Endothelial cell of umbilical vein (primary cell): ENCODE measurements around the gene CD200. TPM values are rescaled to one million over a fixed set of nuclear protein-coding genes. Genes with fewer than 3 reads are reported as not detected.

Experiments used
- BruUV-seq: library from RNA; stranded (reverse); fragments of 400-500 nt; replicated peaks from 2 replicates; lab custom pipeline; 2021; lab: Mats Ljungman, UMichigan
- CTCF ChIA-PET: fragments of 300-600, 350-600 bp; sonication (Branson Sonifier 250); formaldehyde crosslinking; loops from one replicate; lab custom pipeline; 2021; ENCODE audit warnings: antibody characterized with exemption, inconsistent platforms; lab: Charles Lee
- POLR2A ChIA-PET: fragments of 300-600, 350-600 bp; sonication (Branson Sonifier 250); formaldehyde crosslinking; loops from one replicate; lab custom pipeline; 2021; ENCODE audit warnings: antibody characterized with exemption, inconsistent platforms; lab: Charles Lee
- DNase-seq: peaks from one replicate; pipeline ENCODE4 v3.0.0-alpha.2; 2011; ENCODE audit warnings: low read depth, low spot score
- FAIRE-seq: peaks from 2 replicates; lab custom pipeline; 2011; peaks lifted over from hg19 to GRCh38; lab: Jason Lieb, UNC
- H2AFZ ChIP-seq: 2 replicates; pipeline ENCODE4 v1.6.0; 2012; ENCODE audit warnings: low read depth, low read length, control low read depth, inconsistent platforms
- H3K27ac ChIP-seq: 2 replicates; pipeline ENCODE4 v1.5.1; 2011; ENCODE audit warnings: low read depth, mild to moderate bottlenecking, control low read depth, low read length, moderate library complexity; ENCODE audit not compliant: insufficient read depth
- H3K27me3 ChIP-seq, 2 experiments: 2 replicates each; pipeline versions ENCODE4 v1.6.0 to v1.6.1; 2011; ENCODE audit warnings: low read length in 2 of 2, mixed read lengths in 1 of 2; ENCODE audit not compliant: control insufficient read depth in 2 of 2, insufficient read depth in 2 of 2
- H3K36me3 ChIP-seq, 2 experiments: 2 replicates in 1 of 2; 3 replicates in 1 of 2; pipeline ENCODE4 v1.5.1; 2011; ENCODE audit warnings: low read length in 2 of 2, mild to moderate bottlenecking in 1 of 2, moderate library complexity in 1 of 2; ENCODE audit not compliant: control insufficient read depth in 2 of 2, insufficient read depth in 2 of 2; ENCODE audit errors: extremely low read depth in 1 of 2
- H3K4me1 ChIP-seq: 3 replicates; pipeline ENCODE4 v1.5.1; 2011; ENCODE audit warnings: mild to moderate bottlenecking, low read length; ENCODE audit not compliant: control insufficient read depth, insufficient read depth; ENCODE audit errors: extremely low read depth
- H3K4me2 ChIP-seq: 2 replicates; pipeline ENCODE4 v1.6.1; 2011; ENCODE audit warnings: low read length, control low read depth, mixed read lengths; ENCODE audit not compliant: insufficient read depth
- H3K4me3 ChIP-seq, 3 experiments: fragments of 200-600 bp in 1 of 3; sonication (generic), shearing (Covaris generic) in 1 of 3; replicated peaks in 1 of 3; 2 replicates each; pipeline ENCODE4 v1.5.1; 2011 to 2016; ENCODE audit warnings: control low read depth in 3 of 3, low read length in 3 of 3, mild to moderate bottlenecking in 2 of 3, inconsistent platforms in 1 of 3, low read depth in 1 of 3, moderate library complexity in 1 of 3; ENCODE audit not compliant: insufficient read depth in 1 of 3
- H3K79me2 ChIP-seq: 2 replicates; pipeline ENCODE4 v1.6.0; 2012; ENCODE audit warnings: low read length, inconsistent platforms; ENCODE audit not compliant: control insufficient read depth, insufficient read depth
- H3K9ac ChIP-seq: replicated peaks from 2 replicates; pipeline ENCODE3; 2011; ENCODE audit warnings: low read length, control low read depth; ENCODE audit not compliant: insufficient read depth; ENCODE audit errors: extremely low read depth
- H3K9me1 ChIP-seq: replicated peaks from 3 replicates; pipeline ENCODE4 v1.6.0; 2011; ENCODE audit warnings: mild to moderate bottlenecking, low read length; ENCODE audit not compliant: control insufficient read depth, insufficient read depth; ENCODE audit errors: extremely low read depth
- H3K9me3 ChIP-seq: replicated peaks from 2 replicates; pipeline ENCODE4 v1.5.1; 2012; ENCODE audit warnings: low read length, inconsistent platforms; ENCODE audit not compliant: control insufficient read depth, insufficient read depth
- H4K20me1 ChIP-seq: replicated peaks from 2 replicates; pipeline ENCODE3; 2011; ENCODE audit warnings: mild to moderate bottlenecking, low read length; ENCODE audit not compliant: control insufficient read depth, insufficient read depth; ENCODE audit errors: extremely low read depth
- EZH2 ChIP-seq: IDR thresholded peaks from 2 replicates; pipeline ENCODE4 v1.6.1; 2012; ENCODE audit warnings: borderline replicate concordance, low read depth, mild to moderate bottlenecking, moderate library complexity, low read length, inconsistent platforms; ENCODE audit not compliant: severe bottlenecking
- FOS ChIP-seq: IDR thresholded peaks from 2 replicates; pipeline ENCODE4 v1.6.1; 2011; ENCODE audit warnings: mild to moderate bottlenecking, low read length, moderate library complexity, borderline replicate concordance; ENCODE audit not compliant: insufficient read depth
- GATA2 ChIP-seq: IDR thresholded peaks from 2 replicates; pipeline ENCODE4 v1.7.0; 2011; ENCODE audit warnings: low read depth, mild to moderate bottlenecking, moderate library complexity, mixed read lengths, low read length; ENCODE audit not compliant: insufficient read length, insufficient read depth
- JUN ChIP-seq: IDR thresholded peaks from 2 replicates; pipeline ENCODE4 v1.6.1; 2011; ENCODE audit warnings: borderline replicate concordance, low read depth; ENCODE audit not compliant: insufficient read length, insufficient read depth
- MYC ChIP-seq: IDR thresholded peaks from one replicate; pipeline ENCODE4 v1.6.1; 2011; ENCODE audit warnings: mild to moderate bottlenecking, low read depth, low read length
- POLR2A ChIP-seq: IDR thresholded peaks from 2 replicates; pipeline ENCODE4 v1.6.1; 2012; ENCODE audit warnings: low read depth, mild to moderate bottlenecking, control low read depth, low read length
- POLR2AphosphoS5 ChIP-seq: IDR thresholded peaks from 2 replicates; pipeline ENCODE4 v1.6.1; 2012; ENCODE audit warnings: low read depth, mild to moderate bottlenecking, control low read depth, low read length, moderate library complexity; ENCODE audit not compliant: insufficient read depth
- dilution Hi-C: fragments of 300-500 bp; cut with MboI; formaldehyde crosslinking; loops from one replicate; pipeline ENCODE4 v1.15.0; 2019; ENCODE audit warnings: low sequenced_read_pairs; ENCODE audit not compliant: extremely low pct_ligation_motif_present
- intact Hi-C: fragments of 100-400 bp; cut with micrococcal nuclease; formaldehyde crosslinking; loops from one replicate; pipeline ENCODE4 v1.10.0; 2022
- polyA plus RNA-seq, 4 experiments: library from polyadenylated mRNA; depleted of rRNA in 3 of 4; stranded (reverse) in 3 of 4; unstranded in 1 of 4; fragments of >200 nt; gene quantifications; 2 replicates each; pipeline versions ENCODE4 v1.2.1 to v1.2.3, GENCODE V29; 2011 to 2012; ENCODE audit warnings: missing spikeins in 1 of 4
- total RNA-seq: library from RNA; stranded (reverse); gene quantifications from 2 replicates; pipeline ENCODE4 v1.2.3, GENCODE V29; 2021
- TF ChIP-seq, protein P1 (sequence below): IDR thresholded peaks from 2 replicates; pipeline ENCODE4 v1.6.1; 2011; ENCODE audit not compliant: insufficient read depth, insufficient read length
- TF ChIP-seq, protein P2 (sequence below), 2 donors: IDR thresholded peaks; 1 replicate in 1 of 2; 2 replicates in 1 of 2; pipeline ENCODE4 v1.5.1; 2011; ENCODE audit warnings: low read length in 2 of 2, mild to moderate bottlenecking in 2 of 2, moderate library complexity in 2 of 2, control low read depth in 1 of 2, inconsistent platforms in 1 of 2, low read depth in 1 of 2; ENCODE audit not compliant: insufficient read depth in 1 of 2; ENCODE audit errors: extremely low read depth in 1 of 2

CD200 gene
- total and polyA plus RNA-seq, 2 donors (not counting 3 experiments of a cell fraction or from before 2014, with no cell fraction given): 8.1 to 8.2 TPM

DNA sequence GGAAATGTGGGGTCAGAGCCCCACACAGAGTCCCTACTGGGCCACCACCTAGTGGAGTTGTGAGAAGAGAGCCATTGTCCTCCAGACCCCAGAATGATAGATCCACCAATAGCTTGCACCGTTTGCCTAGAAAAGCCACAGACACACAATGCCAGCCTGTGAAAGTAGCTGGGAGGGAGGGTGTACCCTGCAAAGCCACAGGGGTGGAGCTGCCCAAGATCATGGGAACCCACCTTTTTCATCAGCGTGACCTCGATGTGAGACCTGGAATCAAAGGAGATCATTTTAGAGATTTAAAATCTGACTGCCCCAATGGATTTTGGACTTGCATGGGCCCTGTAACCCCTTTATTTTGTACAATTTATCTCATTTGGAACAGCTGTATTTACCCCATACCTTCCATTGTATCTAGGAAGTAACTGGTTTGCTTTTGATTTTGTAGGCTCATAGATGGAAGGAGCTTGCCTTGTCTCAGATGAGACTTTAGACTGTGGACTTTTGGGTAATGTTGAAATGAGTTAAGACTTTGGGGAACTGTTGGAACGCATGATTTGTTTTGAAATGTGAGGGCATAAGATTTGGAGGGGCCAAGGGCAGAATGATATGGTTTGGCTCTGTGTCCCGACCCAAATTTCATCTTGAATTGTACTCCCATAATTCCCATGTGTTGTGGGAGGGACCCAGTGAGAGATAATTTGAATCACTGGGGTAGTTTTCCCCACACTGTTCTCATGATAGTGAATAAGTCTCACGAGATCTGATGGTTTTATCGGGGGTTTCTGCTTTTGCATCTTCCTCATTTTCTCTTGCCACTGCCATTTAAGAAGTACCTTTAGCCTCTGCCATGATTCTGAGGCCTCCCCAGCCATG lies 49.0 kb downstream of the CD200 start:
- Histone ChIP-seq H3K4me3 (no peak overlapping the region), H3K9ac (no peak overlapping the region), H3K4me2 (no peak overlapping the region), H3K9me1 (no peaks in the 10 kb centered on the region), H3K79me2 (no peaks in the 10 kb centered on the region), H3K27me3 (no peaks in the 10 kb centered on the region), H3K9me3 (no peaks in the 10 kb centered on the region), H3K36me3 (no peaks in the 10 kb centered on the region), H4K20me1 (no peaks in the 10 kb centered on the region), H3K27ac (no peak overlapping the region), H3K4me1 (peaks cover 14% of the 10 kb centered on the region), H2AFZ (no peak overlapping the region)
- BruUV-seq: no TSS peak
- FAIRE-seq (no peak), DNase-seq (no peak)
- no peak for TF ChIP-seq POLR2A
- ChIA-PET POLR2A (no interaction called here), CTCF (interaction anchor here (0.9 kb wide), 1 partner anchor 9 kb away, joined by 3 read pairs; no protein-coding TSS in a partner anchor)
- intact Hi-C loops: no loop called here
- dilution Hi-C loops: no loop called here

DNA sequence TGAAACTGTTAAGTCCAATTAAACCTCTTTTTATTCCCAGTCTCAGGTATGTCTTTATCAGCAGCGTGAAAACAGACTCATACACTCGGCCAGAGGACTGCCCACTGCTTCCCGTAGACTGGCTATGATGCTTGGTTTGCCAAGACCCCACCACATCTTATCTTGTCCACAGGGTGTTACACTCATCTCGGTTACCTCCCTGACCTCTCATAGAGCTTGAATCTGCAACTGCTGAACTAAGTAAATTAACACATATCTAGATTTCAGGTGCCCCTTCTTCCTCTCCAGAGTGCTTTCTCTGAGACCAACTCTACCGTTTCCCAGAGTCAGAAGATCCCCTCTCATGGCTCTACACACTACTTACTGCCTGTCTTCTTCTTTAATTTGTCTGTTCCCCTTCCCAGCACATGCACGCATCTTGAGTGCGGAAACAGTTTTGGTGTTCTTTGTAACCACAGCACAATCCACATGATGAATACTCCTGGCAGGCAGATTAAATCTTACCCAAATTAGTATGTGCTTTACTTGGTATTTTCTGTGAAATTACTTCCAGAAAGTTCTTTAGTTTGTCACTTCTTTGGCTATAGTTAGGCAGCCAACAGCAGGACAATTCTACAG lies 49.7 kb downstream of the CD200 start:
- no peaks in the 10 kb centered on the region for H3K27me3 ChIP-seq
- no peaks in the 10 kb centered on the region for H3K36me3 ChIP-seq
- H4K20me1 ChIP-seq: no peaks in the 10 kb centered on the region
- peaks cover 7% of the 10 kb centered on the region for H3K4me1 ChIP-seq
- H3K27ac ChIP-seq: no peak overlapping the region
- intact Hi-C loops: no loop called here
- CTCF ChIA-PET: no interaction called here
- POLR2A ChIA-PET: no interaction called here
- H3K79me2 ChIP-seq: no peaks in the 10 kb centered on the region
- no peak for DNase-seq
- H3K9me1 ChIP-seq: no peaks in the 10 kb centered on the region
- H3K4me2 ChIP-seq: no peak overlapping the region
- no TSS peak for BruUV-seq
- H2AFZ ChIP-seq: no peak overlapping the region
- TF ChIP-seq POLR2AphosphoS5 (no peak), FOS (no peak), JUN (no peak), EZH2 (no peak), MYC (no peak), POLR2A (no peak), GATA2 (no peak)
- TF ChIP-seq, protein P1, sequence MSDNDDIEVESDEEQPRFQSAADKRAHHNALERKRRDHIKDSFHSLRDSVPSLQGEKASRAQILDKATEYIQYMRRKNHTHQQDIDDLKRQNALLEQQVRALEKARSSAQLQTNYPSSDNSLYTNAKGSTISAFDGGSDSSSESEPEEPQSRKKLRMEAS: no peak
- TF ChIP-seq, protein P2, sequence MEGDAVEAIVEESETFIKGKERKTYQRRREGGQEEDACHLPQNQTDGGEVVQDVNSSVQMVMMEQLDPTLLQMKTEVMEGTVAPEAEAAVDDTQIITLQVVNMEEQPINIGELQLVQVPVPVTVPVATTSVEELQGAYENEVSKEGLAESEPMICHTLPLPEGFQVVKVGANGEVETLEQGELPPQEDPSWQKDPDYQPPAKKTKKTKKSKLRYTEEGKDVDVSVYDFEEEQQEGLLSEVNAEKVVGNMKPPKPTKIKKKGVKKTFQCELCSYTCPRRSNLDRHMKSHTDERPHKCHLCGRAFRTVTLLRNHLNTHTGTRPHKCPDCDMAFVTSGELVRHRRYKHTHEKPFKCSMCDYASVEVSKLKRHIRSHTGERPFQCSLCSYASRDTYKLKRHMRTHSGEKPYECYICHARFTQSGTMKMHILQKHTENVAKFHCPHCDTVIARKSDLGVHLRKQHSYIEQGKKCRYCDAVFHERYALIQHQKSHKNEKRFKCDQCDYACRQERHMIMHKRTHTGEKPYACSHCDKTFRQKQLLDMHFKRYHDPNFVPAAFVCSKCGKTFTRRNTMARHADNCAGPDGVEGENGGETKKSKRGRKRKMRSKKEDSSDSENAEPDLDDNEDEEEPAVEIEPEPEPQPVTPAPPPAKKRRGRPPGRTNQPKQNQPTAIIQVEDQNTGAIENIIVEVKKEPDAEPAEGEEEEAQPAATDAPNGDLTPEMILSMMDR (IDR thresholded peaks at IDR 0.05; ENCODE audit: extremely low read depth in 1 of 2, insufficient read depth in 1 of 2, low read depth in 1 of 2, low read length in 2 of 2): no peak
- FAIRE-seq: no peak
- H3K9ac ChIP-seq: no peak overlapping the region
- no peak overlapping the region for H3K4me3 ChIP-seq
- no peaks in the 10 kb centered on the region for H3K9me3 ChIP-seq
- dilution Hi-C loops: no loop called here
